ENCODE data around the gene CUEDC2.

Gene CUEDC2

GRCh38 chr10:102444851-102445250 lies 12.5 kb upstream of the CUEDC2 start:
- H3K4me3 ChIP-seq (ENCODE audit: low read length): no peak overlapping the region
- DNase-seq (ENCODE audit: low read depth): no peak
- TF ChIP-seq, protein P1, sequence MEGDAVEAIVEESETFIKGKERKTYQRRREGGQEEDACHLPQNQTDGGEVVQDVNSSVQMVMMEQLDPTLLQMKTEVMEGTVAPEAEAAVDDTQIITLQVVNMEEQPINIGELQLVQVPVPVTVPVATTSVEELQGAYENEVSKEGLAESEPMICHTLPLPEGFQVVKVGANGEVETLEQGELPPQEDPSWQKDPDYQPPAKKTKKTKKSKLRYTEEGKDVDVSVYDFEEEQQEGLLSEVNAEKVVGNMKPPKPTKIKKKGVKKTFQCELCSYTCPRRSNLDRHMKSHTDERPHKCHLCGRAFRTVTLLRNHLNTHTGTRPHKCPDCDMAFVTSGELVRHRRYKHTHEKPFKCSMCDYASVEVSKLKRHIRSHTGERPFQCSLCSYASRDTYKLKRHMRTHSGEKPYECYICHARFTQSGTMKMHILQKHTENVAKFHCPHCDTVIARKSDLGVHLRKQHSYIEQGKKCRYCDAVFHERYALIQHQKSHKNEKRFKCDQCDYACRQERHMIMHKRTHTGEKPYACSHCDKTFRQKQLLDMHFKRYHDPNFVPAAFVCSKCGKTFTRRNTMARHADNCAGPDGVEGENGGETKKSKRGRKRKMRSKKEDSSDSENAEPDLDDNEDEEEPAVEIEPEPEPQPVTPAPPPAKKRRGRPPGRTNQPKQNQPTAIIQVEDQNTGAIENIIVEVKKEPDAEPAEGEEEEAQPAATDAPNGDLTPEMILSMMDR (conservative IDR thresholded peaks at IDR 0.05; ENCODE audit: low read length): no peak

DNA sequence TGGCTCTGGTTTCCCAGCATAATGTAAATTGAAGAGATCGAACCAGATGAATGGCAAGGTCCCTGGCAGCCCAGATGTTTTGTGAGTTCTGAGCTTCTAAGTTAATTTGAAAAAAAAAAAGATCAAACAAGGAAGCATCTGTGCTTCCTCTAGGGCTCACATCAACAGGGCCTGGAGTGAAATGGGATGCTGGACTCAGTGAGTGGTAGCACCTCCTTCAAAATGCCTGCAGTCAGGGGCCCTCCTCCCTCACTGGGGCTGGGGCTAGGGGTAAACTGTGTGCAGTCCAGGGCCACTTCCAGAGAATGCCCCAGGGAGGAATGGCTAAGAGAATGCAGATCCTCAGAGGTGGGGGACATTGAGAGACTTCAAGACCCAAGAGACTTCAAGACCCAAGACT lies 6.0 kb upstream of the CUEDC2 start:
- no peak overlapping the region for H3K4me3 ChIP-seq (ENCODE audit: low read length)
- no peak for DNase-seq (ENCODE audit: low read depth)
- TF ChIP-seq, protein P1 (conservative IDR thresholded peaks at IDR 0.05; ENCODE audit: low read length): no peak

DNA sequence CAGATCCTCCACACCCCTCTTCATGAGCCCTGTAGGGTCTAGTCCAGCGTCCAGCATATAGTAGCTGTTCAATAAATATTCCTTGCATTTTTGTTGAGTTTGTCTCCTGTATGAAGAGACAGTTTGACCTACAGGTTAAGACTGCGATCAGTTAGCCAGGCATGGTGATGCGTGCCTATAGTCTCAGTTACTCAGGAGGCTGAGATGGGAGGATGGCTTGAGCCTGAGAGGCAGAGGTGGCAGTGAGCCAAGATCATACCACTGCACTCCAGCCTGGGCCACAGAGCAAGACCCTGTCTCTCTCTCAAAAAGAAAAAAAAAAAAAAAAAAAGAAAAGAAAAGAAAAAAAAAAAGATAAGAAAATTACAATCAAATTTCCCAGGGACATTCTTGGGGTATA lies 5.1 kb upstream of the CUEDC2 start:
- no peak for DNase-seq (ENCODE audit: low read depth)
- TF ChIP-seq, protein P1 (conservative IDR thresholded peaks at IDR 0.05; ENCODE audit: low read length): no peak
- no peak overlapping the region for H3K4me3 ChIP-seq (ENCODE audit: low read length)

GRCh38 chr10:102436312-102436711 lies 3.9 kb upstream of the CUEDC2 start:
- DNase-seq (ENCODE audit: low read depth): no peak
- no peak overlapping the region for H3K4me3 ChIP-seq (ENCODE audit: low read length)
- TF ChIP-seq, protein P1 (conservative IDR thresholded peaks at IDR 0.05; ENCODE audit: low read length): no peak

- TF ChIP-seq, protein P1 (conservative IDR thresholded peaks at IDR 0.05; ENCODE audit: low read length): no peak
- DNase-seq (ENCODE audit: low read depth): no peak
- peak overlapping the region; percentile 47 for H3K4me3 ChIP-seq (ENCODE audit: low read length)
Measured at GRCh38 chr10:102435529-102436233, 3.3 kb upstream of the CUEDC2 start.

GRCh38 chr10:102435133-102435497 lies 2.7 kb upstream of the CUEDC2 start:
- 0 out of 2 replicates have a peak overlapping the region, but pooled peaks have one; percentile 1 for H3K4me3 ChIP-seq (ENCODE audit: low read length)
- no peak for DNase-seq (ENCODE audit: low read depth)
- TF ChIP-seq, protein P1 (conservative IDR thresholded peaks at IDR 0.05; ENCODE audit: low read length): no peak

DNA sequence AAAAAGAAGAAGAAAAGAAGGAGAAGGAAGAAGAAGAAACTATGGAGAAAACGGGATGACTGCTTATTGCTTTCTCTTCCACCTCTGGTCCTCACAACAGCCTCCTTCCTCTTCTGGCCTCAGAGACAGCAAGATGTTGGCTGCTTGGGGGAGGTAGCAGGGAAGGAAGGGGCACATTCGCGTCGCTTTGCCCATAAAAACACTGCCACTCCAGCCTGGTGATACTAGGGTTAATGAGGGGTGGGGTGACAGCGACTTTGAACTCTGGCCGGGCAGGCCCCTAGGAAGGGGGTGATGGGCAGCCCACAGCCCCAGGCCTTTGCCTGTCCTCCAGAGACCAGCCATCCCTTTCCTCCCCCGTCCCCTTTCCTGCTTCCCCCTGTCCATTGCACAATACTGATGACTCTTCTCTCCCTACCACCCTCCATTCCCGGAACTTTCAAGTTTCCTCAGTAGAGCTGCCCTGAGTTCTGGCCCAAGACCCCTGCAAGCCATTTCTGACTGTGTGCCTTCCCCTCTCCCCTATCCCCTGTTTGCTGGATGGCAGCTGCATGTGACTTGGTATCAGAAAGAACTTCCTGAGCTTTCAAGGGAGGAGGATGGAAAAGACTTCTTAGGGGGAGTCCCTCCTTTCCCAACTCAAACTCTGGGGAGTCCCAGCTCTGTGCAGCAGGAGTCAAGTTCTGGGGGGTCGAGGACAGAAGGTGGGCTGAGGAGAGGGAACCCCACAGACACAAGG lies 2.2 kb upstream of the CUEDC2 start:
- TF ChIP-seq, protein P1 (conservative IDR thresholded peaks at IDR 0.05; ENCODE audit: low read length): no peak
- no peak overlapping the region for H3K4me3 ChIP-seq (ENCODE audit: low read length)
- DNase-seq (ENCODE audit: low read depth): peak; percentile 66
